Bronchial epithelial cell (primary cell): Measurements from ENCODE around the gene ADAMTS2. TPM values are rescaled to one million over a fixed set of nuclear protein-coding genes. Genes with fewer than 3 reads are reported as not detected.

ENCODE experiments used
- DNase-seq: peaks from one replicate; pipeline ENCODE4 v3.0.0-alpha.2; 2010; ENCODE audit warnings: low read depth
- FAIRE-seq: peaks from 2 replicates; lab custom pipeline; 2011; peaks lifted over from hg19 to GRCh38; lab: Jason Lieb, UNC
- H3K27me3 ChIP-seq: 2 replicates; pipeline ENCODE4 v1.5.1; 2011; ENCODE audit warnings: low read length; ENCODE audit not compliant: control insufficient read depth, insufficient read depth
- H3K36me3 ChIP-seq: 2 replicates; pipeline ENCODE4 v1.5.1; 2011; ENCODE audit warnings: low read length; ENCODE audit not compliant: control insufficient read depth, insufficient read depth
- H3K4me3 ChIP-seq: 2 replicates; pipeline ENCODE4 v1.5.1; 2011; ENCODE audit warnings: mild to moderate bottlenecking, low read depth, low read length, control low read depth
- CTCF ChIP-seq: IDR thresholded peaks from 2 replicates; pipeline ENCODE4 v1.5.1; 2011; ENCODE audit warnings: mild to moderate bottlenecking, moderate library complexity, low read length, control low read depth, inconsistent platforms; ENCODE audit not compliant: insufficient read depth, severe bottlenecking
- total RNA-seq: library from RNA; depleted of rRNA; stranded (reverse); fragments of >200 nt; gene quantifications from 2 replicates; pipeline ENCODE4 v1.2.1, GENCODE V29; 2014

The ADAMTS2 gene
- total RNA-seq, 1 donor from 2014 or later: 0.26 TPM

DNA sequence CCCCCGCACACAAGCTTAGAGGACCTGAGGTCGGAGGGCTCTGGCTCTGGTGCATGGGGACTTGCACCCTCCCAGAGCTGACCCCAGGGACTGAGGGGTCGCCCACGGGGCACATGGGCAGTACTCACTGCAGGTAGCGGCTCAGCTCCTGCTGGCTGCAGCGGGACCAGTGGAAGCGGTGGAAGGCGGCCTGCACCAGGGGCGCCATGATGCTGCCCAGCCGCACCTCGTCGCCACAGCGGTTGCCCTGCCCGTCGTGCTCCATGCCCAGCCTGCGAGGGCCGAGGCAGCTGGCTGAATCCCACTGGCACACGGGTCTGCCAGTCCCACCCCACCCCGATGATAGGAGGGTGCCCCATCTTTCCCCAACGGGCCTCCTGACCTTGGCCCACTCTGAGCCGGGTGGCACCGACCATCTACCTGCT is 191.3 kb downstream of the ADAMTS2 start:
- FAIRE-seq: no peak
- no peak for TF ChIP-seq CTCF
- DNase-seq: no peak
- Histone ChIP-seq H3K27me3 (no peaks in the 10 kb centered on the region), H3K4me3 (no peak overlapping the region), H3K36me3 (no peaks in the 10 kb centered on the region)

GRCh38 chr5:179153341-179153901 is 191.8 kb downstream of the ADAMTS2 start:
- FAIRE-seq (no peak), DNase-seq (no peak)
- no peak for TF ChIP-seq CTCF

GRCh38 chr5:179152941-179153340 is 192.3 kb downstream of the ADAMTS2 start:
- Histone ChIP-seq H3K27me3 (no peaks in the 10 kb centered on the region), H3K4me3 (no peak overlapping the region), H3K36me3 (no peaks in the 10 kb centered on the region)
- no peak for TF ChIP-seq CTCF
- FAIRE-seq (no peak), DNase-seq (no peak)

More at GRCh38 chr5:179153341-179153901, 191.8 kb downstream of the ADAMTS2 start:
- Histone ChIP-seq H3K36me3 (no peaks in the 10 kb centered on the region), H3K27me3 (no peaks in the 10 kb centered on the region), H3K4me3 (no peak overlapping the region)

GRCh38 chr5:179152144-179152895 is 192.9 kb downstream of the ADAMTS2 start:
- Histone ChIP-seq H3K27me3 (no peaks in the 10 kb centered on the region), H3K4me3 (no peak overlapping the region), H3K36me3 (no peaks in the 10 kb centered on the region)
- TF ChIP-seq CTCF: no peak
- no peak for FAIRE-seq
- no peak for DNase-seq

GRCh38 chr5:179151286-179152118 is 193.8 kb downstream of the ADAMTS2 start:
- Histone ChIP-seq H3K36me3 (no peaks in the 10 kb centered on the region), H3K27me3 (no peaks in the 10 kb centered on the region), H3K4me3 (no peak overlapping the region)
- DNase-seq (no peak), FAIRE-seq (no peak)
- no peak for TF ChIP-seq CTCF
